Measurements from ENCODE around the gene F8. TPM values are rescaled to one million over a fixed set of nuclear protein-coding genes. Genes with fewer than 3 reads are reported as not detected.

F8 gene
- total and polyA plus RNA-seq, 2 of the 4 experiments (the other 2 are of a cell fraction) = 1.4 to 1.5 TPM

DNA sequence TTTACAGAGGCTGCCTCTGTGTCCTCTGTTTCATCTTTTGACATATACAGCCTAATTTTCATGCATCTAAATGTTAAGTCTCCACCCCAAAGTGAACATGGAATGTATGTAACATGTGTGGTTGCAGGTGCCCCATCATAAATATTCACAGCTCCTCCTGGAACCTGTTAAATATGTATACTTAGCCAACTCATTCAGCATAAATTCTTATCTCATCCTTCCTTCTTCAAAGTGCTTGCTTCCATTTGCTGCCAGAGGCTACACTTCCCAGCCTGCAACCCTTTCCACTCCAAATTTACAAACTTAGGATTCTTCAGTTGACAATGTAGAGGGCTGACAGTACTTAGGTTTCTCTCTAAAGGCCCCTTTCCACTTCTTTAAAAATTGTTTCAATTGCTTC is 60.6 kb downstream of the F8 start:
- intact Hi-C loops (cut with micrococcal nuclease) = no loop called here
- Histone ChIP-seq H3K4me1 (ENCODE audit: control insufficient read depth, insufficient read depth, low read length) (no peaks in the 10 kb centered on the region), H3K14ac (replicated peaks; ENCODE audit: low read depth, low read length) (no peak overlapping the region), H3K23ac (ENCODE audit: low read depth, low read length) (no peak overlapping the region), H2BK20ac (ENCODE audit: low read depth, low read length) (no peak overlapping the region), H3K4me3 (ENCODE audit: insufficient read depth, low read depth, low read length) (no peak overlapping the region), H4K20me1 (ENCODE audit: insufficient read depth, low read length) (no peaks in the 10 kb centered on the region), H2AK9ac (replicated peaks; ENCODE audit: low read depth, low read length, poor library complexity) (no peak overlapping the region), H3K56ac (ENCODE audit: extremely low read depth, insufficient read depth, low read length) (no peak overlapping the region), H2AFZ (replicated peaks; ENCODE audit: low read length, poor library complexity) (no peak overlapping the region), H3K79me1 (ENCODE audit: low read depth in 1 of 2, low read length in 2 of 2) (no peaks in the 10 kb centered on the region), H3K4ac (ENCODE audit: low read depth, low read length) (no peak overlapping the region), H4K5ac (ENCODE audit: low read depth, low read length) (no peak overlapping the region), H3K27ac (ENCODE audit: insufficient read depth, low read length) (no peak overlapping the region), H3K9ac (ENCODE audit: low read depth, low read length) (no peak overlapping the region), H3K36me3 (ENCODE audit: control insufficient read depth, insufficient read depth, low read length) (no peaks in the 10 kb centered on the region), H3K4me2 (ENCODE audit: low read depth, low read length) (no peak overlapping the region), H4K8ac (ENCODE audit: low read depth in 2 of 2, low read length in 2 of 2) (no peak overlapping the region), H2BK120ac (ENCODE audit: low read depth, low read length) (no peak overlapping the region), H3K9me1 (ENCODE audit: insufficient read depth, low read length) (no peaks in the 10 kb centered on the region), H2BK15ac (ENCODE audit: low read depth, low read length) (no peak overlapping the region), H3K18ac (ENCODE audit: low read depth, low read length) (no peak overlapping the region), H2AK5ac (ENCODE audit: low read depth, low read length) (no peak overlapping the region), H3K27me3 (ENCODE audit: control insufficient read depth, insufficient read depth, low read length) (no peaks in the 10 kb centered on the region), H4K91ac (ENCODE audit: insufficient read depth, low read depth, low read length) (no peak overlapping the region), H2BK5ac (ENCODE audit: low read depth, low read length, poor library complexity, severe bottlenecking) (no peak overlapping the region), H3K9me3 (ENCODE audit: control insufficient read depth, insufficient read depth, low read length) (0 out of 2 replicates have a peak, but pooled peaks cover 2% of the 10 kb centered on the region)
- no peak for ATAC-seq (ENCODE audit: low read depth)
- POLR2A ChIA-PET (ENCODE audit: unreplicated experiment) = no interaction called here
- no TSS peak for BruUV-seq (replicated peaks)
- TF ChIP-seq NFE2L2 (IDR thresholded peaks at IDR 0.05; ENCODE audit: low read depth, low read length) (no peak), POLR2A (IDR thresholded peaks at IDR 0.05; ENCODE audit: low read depth, low read length) (no peak), FOS (IDR thresholded peaks at IDR 0.05; ENCODE audit: low read depth, low read length) (no peak), RAD21 (IDR thresholded peaks at IDR 0.05; ENCODE audit: low read length) (no peak), RFX5 (IDR thresholded peaks at IDR 0.05; ENCODE audit: low read depth, low read length) (no peak), MXI1 (IDR thresholded peaks at IDR 0.05; ENCODE audit: borderline replicate concordance, low read depth, low read length) (no peak), MAZ (IDR thresholded peaks at IDR 0.05; ENCODE audit: borderline replicate concordance, low read depth, low read length) (no peak), SMC3 (IDR thresholded peaks at IDR 0.05; ENCODE audit: low read depth, low read length) (no peak)
- TF ChIP-seq, protein P1, sequence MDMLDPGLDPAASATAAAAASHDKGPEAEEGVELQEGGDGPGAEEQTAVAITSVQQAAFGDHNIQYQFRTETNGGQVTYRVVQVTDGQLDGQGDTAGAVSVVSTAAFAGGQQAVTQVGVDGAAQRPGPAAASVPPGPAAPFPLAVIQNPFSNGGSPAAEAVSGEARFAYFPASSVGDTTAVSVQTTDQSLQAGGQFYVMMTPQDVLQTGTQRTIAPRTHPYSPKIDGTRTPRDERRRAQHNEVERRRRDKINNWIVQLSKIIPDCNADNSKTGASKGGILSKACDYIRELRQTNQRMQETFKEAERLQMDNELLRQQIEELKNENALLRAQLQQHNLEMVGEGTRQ (IDR thresholded peaks at IDR 0.05; ENCODE audit: low read depth, low read length) = no peak
- TF ChIP-seq, protein P2, sequence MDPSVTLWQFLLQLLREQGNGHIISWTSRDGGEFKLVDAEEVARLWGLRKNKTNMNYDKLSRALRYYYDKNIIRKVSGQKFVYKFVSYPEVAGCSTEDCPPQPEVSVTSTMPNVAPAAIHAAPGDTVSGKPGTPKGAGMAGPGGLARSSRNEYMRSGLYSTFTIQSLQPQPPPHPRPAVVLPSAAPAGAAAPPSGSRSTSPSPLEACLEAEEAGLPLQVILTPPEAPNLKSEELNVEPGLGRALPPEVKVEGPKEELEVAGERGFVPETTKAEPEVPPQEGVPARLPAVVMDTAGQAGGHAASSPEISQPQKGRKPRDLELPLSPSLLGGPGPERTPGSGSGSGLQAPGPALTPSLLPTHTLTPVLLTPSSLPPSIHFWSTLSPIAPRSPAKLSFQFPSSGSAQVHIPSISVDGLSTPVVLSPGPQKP (IDR thresholded peaks at IDR 0.05; ENCODE audit: borderline replicate concordance, low read depth, low read length) = no peak
- TF ChIP-seq, protein P3, sequence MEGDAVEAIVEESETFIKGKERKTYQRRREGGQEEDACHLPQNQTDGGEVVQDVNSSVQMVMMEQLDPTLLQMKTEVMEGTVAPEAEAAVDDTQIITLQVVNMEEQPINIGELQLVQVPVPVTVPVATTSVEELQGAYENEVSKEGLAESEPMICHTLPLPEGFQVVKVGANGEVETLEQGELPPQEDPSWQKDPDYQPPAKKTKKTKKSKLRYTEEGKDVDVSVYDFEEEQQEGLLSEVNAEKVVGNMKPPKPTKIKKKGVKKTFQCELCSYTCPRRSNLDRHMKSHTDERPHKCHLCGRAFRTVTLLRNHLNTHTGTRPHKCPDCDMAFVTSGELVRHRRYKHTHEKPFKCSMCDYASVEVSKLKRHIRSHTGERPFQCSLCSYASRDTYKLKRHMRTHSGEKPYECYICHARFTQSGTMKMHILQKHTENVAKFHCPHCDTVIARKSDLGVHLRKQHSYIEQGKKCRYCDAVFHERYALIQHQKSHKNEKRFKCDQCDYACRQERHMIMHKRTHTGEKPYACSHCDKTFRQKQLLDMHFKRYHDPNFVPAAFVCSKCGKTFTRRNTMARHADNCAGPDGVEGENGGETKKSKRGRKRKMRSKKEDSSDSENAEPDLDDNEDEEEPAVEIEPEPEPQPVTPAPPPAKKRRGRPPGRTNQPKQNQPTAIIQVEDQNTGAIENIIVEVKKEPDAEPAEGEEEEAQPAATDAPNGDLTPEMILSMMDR (conservative IDR thresholded peaks at IDR 0.05; ENCODE audit: low read depth, low read length) = no peak
- dilution Hi-C loops (cut with HindIII; ENCODE audit: low sequenced_read_pairs, unreplicated experiment) = no loop called here
- in situ Hi-C loops (cut with MboI; ENCODE audit: low sequenced_read_pairs) = no loop called here
- CTCF ChIA-PET = no interaction called here
- DNase-seq = no peak
